HG02870 (cell line): ENCODE results near the gene LYPLA2.

Experiments
- ATAC-seq: cut with Tn5 transposase; IDR thresholded peaks from one replicate; pipeline ENCODE4 v1.9.1; 2021; ENCODE audit warnings: mild to moderate bottlenecking, moderate library complexity; ENCODE audit not compliant: unreplicated experiment

The LYPLA2 gene

DNA sequence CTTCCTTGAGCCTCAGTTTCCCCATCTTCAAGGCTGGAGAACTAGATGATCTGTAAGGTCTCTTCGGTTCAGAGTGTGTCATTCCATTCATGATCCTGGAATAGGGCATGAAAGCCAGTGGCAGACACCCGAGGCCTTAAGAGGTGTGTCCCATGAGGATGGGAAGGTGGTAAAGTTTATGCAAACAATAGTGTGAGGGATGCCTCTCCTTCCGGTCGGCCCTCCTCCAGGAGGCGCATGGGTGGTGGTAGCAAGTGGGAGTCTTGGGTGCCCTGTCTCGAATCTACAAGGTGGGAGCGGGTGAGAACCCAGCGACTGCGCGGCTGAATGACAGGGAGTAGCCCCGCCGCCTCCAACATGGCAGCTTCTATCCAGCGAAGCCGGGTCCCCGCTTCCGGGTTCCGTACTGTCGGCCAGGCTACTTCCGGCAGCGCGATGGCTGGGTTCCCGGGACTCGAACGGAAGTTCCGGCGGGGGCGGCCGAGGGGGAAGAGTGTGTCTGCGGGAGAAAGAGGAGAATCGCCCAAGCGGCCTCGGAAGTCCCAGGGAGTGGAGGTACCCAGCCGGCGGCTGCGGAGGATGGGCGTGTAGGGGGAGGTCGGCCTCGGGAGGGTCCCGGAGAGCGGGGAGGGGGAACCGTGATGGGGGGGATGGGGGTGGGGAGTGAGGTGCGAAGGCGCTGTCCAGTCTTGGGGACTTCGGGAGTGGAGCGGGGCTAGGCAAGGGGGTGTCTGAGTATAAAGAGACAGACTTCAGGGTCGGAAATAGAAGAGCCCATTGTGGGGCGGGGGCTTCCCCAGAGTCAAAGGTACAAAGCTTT lies at the start of gene LYPLA2:
Gene LYPLA2 (plus strand): TSS at position 450 of the 820 bp plus-strand sequence. CDS start 1,538 bp downstream, outside the sequence.
- peak; percentile 81 for ATAC-seq

DNA sequence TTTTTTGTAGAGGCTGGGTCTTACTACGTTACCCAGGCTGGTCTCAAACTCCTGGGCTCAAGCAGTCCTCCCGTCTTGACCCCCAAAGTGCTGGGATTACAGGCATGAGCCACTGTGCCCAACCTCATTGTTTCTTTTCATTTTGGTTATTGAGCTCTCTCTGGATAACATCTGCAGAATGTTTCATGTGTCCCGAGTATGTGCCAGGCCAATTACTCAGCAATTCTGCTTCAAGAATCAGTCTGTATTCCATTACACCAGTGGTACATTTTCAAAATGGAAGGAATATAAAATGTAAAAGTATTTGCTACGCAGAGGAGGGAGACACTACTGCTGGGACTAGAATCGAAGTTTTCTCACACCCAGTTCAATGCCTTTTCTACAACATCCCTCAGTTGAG lies 49.3 kb upstream of the LYPLA2 start:
- no peak for ATAC-seq

- ATAC-seq: peak; percentile 20
Observed at GRCh38 chr1:23742670-23743286, 48.2 kb upstream of the LYPLA2 start.

GRCh38 chr1:23743287-23744152 lies 47.4 kb upstream of the LYPLA2 start, which contains the start of gene ELOA:
ELOA (plus strand) TSS chr1:23743471; CDS start chr1:23743504, 33 bp downstream.
- peak; percentile 63 for ATAC-seq

- no peak for ATAC-seq
Observed at GRCh38 chr1:23745515-23745914, 45.4 kb upstream of the LYPLA2 start.

GRCh38 chr1:23748016-23748415 lies 42.9 kb upstream of the LYPLA2 start:
- ATAC-seq: no peak

DNA sequence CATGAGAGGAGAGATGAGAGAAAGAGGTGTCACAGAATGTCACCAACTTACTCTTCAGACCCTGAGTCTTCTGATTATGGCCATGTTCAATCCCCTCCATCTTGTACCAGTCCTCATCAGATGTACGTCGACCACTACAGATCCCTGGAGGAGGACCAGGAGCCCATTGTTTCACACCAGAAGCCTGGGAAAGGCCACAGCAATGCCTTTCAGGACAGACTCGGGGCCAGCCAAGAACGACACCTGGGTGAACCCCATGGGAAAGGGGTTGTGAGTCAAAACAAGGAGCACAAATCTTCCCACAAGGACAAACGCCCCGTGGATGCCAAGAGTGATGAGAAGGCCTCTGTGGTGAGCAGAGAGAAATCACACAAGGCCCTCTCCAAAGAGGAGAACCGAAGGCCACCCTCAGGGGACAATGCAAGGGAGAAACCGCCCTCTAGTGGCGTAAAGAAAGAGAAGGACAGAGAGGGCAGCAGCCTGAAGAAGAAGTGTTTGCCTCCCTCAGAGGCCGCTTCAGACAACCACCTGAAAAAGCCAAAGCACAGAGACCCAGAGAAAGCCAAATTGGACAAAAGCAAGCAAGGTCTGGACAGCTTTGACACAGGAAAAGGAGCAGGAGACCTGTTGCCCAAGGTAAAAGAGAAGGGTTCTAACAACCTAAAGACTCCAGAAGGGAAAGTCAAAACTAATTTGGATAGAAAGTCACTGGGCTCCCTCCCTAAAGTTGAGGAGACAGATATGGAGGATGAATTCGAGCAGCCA lies 39.7 kb upstream of the LYPLA2 start:
- no peak for ATAC-seq

- no peak for ATAC-seq
Observed at GRCh38 chr1:23751815-23752200, 39.1 kb upstream of the LYPLA2 start.

- no peak for ATAC-seq
Observed at GRCh38 chr1:23752909-23753308, 38.0 kb upstream of the LYPLA2 start.

DNA sequence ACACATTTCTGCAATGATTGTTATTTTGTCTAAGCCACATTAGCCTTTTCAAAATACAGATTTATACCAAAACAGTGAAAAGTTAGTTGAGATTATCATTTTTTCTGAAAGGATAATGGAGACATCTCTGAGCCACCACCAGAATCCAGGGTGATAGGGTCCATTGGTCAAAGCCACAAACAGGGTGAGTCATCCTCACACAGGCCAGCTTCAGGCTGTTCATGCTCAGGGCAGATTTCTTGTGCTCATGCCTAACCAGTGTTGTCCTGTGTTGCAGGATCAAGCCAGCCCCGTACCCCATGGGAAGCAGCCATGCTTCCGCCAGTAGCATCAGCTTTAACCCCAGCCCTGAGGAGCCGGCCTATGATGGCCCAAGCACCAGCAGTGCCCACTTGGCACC lies 34.3 kb upstream of the LYPLA2 start:
- ATAC-seq: no peak

DNA sequence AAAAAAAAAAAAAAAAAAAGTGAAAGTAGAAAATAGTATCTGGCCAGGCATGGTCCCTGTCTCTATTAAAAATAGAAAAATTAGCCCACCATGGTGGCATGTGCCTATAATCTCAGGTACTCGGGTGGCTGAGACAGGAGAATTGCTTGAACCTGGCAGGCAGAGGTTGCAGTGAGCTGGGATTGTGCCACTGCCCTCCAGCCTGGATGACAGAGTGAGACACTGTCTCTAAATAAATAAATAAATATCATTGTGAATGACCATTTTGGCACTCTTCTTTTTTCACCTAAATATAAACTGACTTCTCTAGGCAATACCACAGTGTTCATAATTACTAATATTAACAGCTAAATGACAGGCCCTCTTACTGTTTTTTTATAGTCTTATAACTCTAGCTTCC lies 33.1 kb upstream of the LYPLA2 start:
- no peak for ATAC-seq

DNA sequence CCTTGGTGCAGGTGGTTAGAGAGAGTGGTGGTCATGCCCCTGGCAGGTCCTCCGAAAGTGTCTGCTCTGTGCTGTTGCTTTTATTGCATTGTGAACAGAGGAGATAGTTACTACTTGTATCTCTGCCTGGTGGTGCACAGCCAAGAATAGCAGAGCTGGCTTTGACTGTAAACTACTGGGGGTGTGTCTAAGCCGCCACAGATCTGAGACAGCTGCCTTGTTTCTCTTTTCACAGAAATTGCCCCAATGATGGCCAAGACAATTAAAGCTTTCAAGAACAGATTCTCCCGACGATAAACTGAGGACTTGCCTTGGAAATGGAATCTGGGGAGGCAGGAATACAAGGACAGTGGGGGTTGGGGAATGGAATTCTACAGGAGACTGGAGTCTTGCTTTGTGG lies 31.7 kb upstream of the LYPLA2 start:
- ATAC-seq: no peak

DNA sequence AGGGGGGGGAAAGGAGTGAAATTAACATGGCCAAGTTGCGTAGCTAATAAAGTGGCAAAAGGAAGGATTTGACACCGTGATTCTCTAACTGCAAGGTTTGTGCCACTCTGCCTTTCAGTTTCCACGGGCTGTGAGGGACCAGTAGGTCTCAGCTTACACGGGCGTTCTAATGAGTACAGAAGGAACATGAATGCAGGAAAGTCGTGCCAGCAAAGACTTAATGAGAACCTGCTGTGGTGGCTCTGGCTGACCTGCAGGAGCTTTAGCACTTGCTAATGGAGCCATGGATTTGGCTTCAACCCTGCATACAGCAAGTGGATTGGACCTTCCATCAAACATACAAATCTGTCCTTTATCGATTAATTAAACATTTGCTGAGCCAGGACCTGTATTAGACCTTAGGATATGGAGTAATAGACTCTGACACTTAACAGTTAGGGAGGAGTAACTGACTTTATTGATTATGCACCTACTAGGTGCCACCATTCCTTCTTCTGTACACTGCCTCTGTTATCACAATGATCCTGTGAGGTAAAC lies 27.8 kb upstream of the LYPLA2 start:
- ATAC-seq: no peak

DNA sequence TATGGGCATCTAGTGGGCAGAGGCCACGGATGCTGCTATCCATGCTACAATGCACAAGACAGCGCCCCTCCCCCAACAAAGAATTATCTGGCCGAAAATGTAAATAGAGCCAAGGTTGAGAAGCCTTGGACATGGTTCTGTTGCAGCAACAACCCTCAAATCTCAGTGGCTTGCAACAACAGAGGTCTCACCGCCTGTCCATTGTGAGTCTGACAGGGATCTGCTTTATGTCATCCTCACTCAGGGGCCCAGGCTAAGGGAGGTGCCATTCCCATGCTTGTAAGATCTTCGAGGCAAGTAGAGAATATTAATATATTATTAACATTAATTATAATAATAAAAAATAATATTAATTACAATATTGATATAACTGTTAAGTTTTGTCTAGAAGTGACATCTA lies 22.2 kb upstream of the LYPLA2 start:
- ATAC-seq: no peak

DNA sequence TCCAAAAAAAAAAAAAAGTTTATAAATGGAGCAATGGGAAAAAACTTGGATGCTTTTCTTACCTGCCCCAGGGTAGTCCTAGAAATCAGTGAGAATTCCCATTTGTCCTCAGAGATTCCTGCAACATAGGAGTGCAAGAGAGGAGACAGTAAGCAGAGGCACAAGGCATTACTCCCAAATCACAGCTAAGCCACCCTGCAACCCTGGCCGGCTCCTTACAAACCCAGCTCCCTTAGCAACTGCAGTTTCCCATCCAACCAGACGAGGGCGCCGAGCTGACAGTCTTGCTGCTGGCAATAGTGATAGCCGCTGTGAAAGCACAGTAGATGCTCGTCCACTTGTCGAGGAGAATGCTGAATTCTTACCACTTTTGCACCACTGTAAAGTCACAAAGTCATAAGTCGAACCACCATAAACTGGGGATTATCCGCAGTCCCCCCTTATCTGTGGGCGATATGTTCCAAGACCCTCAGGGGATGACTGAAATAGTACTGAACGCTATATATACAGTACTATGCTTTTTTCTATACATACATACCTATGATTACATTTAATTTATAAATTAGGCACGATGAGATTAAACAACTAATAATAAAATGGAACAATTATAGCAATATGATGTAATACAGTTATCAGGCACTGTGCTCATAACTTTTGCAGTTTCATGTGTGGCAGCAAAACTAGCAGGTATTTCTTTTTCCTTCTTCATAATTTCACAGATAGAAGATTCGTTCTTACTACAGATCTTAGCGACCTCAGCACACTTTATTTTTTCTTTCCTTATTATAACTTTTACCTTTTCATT lies 18.7 kb upstream of the LYPLA2 start:
- no peak for ATAC-seq

- no peak for ATAC-seq
Observed at GRCh38 chr1:23772854-23773242, 18.1 kb upstream of the LYPLA2 start.

GRCh38 chr1:23774174-23774880 lies 16.6 kb upstream of the LYPLA2 start:
- no peak for ATAC-seq

DNA sequence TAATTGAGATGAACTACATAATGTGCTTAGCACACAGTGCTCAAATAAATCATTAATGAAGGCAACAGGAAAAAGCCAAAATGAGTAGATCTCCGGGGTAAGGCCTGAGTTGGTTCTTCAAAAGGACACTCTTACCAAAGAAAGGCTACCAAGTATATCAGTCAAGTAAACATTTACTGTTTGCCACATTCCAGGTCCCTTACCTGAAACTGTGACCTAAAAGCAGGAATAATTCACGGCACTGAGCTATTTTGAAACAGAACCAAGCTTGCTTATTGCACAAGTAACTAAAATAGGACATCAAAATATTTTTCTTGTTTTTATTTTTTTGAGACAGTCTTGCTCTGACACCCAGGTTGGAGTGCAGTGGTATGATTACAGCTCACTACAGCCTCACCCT lies 14.7 kb upstream of the LYPLA2 start:
- ATAC-seq: no peak
